ENCODE data around the gene CABP1. TPM values are rescaled to one million over a fixed set of nuclear protein-coding genes. Genes with fewer than 3 reads are reported as not detected.
A peak's percentile ranks its signal among the peaks of the same experiment; 100 is the strongest.

The CABP1 gene
- total and polyA plus RNA-seq, 9 of the 15 experiments (the other 6 are each of a cell fraction or from before 2014, with no cell fraction given): not detected

DNA sequence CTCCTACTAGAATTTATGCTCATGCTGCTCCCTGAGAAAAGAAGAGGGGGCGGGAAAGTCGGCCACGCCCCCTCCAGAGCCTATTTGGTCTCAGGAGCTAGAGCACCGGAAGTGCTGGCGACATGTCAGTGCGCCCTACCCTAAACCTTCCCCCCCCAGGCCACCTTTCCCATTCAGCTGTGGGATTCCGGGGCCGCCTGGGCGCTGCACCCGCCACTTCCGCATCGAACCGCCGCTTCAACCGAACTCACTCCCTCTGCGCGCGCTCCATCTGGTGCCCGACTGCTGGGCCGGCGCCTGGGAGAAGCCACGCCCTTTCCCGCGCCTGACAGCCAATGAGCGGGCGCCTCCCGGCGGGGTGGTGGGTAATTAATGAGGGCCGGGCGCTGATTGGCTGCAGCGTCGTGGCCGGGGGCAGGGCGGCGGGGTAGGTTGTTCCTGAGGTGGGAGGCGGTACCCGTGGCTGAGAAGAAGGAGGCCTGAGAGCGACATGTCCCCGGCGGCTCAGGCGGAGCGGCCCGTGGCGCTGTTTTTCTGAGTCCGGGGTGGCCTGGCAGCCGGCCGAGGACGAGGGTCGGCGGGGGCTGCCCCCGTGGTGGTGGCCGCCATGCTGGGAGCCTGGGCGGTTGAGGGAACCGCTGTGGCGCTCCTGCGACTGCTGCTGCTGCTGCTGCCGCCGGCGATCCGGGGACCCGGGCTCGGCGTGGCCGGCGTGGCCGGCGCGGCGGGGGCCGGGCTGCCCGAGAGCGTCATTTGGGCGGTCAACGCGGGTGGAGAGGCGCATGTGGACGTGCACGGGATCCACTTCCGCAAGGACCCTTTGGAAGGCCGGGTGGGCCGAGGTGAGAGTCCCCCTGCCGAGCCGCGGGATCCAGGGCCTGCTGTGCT, 46.5 kb downstream of the CABP1 start, which contains the start of gene MLEC (continued):
- no peak for TF ChIP-seq STAT5A (IDR thresholded peaks at IDR 0.05; ENCODE audit: borderline replicate concordance, low read length)
- TF ChIP-seq SLC30A9 (CRISPR knock-in tag; IDR thresholded peaks at IDR 0.05): no peak
- TF ChIP-seq NR1H2 (CRISPR knock-in tag; IDR thresholded peaks at IDR 0.05): no peak
- TF ChIP-seq, protein P1, sequence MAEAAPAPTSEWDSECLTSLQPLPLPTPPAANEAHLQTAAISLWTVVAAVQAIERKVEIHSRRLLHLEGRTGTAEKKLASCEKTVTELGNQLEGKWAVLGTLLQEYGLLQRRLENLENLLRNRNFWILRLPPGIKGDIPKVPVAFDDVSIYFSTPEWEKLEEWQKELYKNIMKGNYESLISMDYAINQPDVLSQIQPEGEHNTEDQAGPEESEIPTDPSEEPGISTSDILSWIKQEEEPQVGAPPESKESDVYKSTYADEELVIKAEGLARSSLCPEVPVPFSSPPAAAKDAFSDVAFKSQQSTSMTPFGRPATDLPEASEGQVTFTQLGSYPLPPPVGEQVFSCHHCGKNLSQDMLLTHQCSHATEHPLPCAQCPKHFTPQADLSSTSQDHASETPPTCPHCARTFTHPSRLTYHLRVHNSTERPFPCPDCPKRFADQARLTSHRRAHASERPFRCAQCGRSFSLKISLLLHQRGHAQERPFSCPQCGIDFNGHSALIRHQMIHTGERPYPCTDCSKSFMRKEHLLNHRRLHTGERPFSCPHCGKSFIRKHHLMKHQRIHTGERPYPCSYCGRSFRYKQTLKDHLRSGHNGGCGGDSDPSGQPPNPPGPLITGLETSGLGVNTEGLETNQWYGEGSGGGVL (CRISPR knock-in tag; IDR thresholded peaks at IDR 0.05): no peak
- TF ChIP-seq ZNF408 (CRISPR knock-in tag; IDR thresholded peaks at IDR 0.05; ENCODE audit: low read depth): no peak
- TF ChIP-seq, protein P2, sequence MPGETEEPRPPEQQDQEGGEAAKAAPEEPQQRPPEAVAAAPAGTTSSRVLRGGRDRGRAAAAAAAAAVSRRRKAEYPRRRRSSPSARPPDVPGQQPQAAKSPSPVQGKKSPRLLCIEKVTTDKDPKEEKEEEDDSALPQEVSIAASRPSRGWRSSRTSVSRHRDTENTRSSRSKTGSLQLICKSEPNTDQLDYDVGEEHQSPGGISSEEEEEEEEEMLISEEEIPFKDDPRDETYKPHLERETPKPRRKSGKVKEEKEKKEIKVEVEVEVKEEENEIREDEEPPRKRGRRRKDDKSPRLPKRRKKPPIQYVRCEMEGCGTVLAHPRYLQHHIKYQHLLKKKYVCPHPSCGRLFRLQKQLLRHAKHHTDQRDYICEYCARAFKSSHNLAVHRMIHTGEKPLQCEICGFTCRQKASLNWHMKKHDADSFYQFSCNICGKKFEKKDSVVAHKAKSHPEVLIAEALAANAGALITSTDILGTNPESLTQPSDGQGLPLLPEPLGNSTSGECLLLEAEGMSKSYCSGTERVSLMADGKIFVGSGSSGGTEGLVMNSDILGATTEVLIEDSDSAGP (CRISPR knock-in tag; IDR thresholded peaks at IDR 0.05): no peak
- no peak for TF ChIP-seq HIVEP1 (CRISPR knock-in tag; IDR thresholded peaks at IDR 0.05)
- TF ChIP-seq MECOM (CRISPR knock-in tag; IDR thresholded peaks at IDR 0.05): no peak
- TF ChIP-seq CSDE1 (IDR thresholded peaks at IDR 0.05): no peak
- TF ChIP-seq ZNF311 (CRISPR knock-in tag; IDR thresholded peaks at IDR 0.05): no peak
- TF ChIP-seq, protein P3, sequence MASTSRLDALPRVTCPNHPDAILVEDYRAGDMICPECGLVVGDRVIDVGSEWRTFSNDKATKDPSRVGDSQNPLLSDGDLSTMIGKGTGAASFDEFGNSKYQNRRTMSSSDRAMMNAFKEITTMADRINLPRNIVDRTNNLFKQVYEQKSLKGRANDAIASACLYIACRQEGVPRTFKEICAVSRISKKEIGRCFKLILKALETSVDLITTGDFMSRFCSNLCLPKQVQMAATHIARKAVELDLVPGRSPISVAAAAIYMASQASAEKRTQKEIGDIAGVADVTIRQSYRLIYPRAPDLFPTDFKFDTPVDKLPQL (IDR thresholded peaks at IDR 0.05; ENCODE audit: extremely low read depth, insufficient read length): no peak
- TF ChIP-seq, protein P4, sequence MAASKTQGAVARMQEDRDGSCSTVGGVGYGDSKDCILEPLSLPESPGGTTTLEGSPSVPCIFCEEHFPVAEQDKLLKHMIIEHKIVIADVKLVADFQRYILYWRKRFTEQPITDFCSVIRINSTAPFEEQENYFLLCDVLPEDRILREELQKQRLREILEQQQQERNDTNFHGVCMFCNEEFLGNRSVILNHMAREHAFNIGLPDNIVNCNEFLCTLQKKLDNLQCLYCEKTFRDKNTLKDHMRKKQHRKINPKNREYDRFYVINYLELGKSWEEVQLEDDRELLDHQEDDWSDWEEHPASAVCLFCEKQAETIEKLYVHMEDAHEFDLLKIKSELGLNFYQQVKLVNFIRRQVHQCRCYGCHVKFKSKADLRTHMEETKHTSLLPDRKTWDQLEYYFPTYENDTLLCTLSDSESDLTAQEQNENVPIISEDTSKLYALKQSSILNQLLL (CRISPR knock-in tag; IDR thresholded peaks at IDR 0.05; ENCODE audit: borderline replicate concordance): no peak
- peak; percentile 73 for TF ChIP-seq SUPT5H (IDR thresholded peaks at IDR 0.05)
- peak; percentile 71; the same call in 1 of the 2 replicates for TF ChIP-seq FOXP1 (CRISPR knock-in tag; IDR thresholded peaks at IDR 0.05)
- TF ChIP-seq, protein P5, sequence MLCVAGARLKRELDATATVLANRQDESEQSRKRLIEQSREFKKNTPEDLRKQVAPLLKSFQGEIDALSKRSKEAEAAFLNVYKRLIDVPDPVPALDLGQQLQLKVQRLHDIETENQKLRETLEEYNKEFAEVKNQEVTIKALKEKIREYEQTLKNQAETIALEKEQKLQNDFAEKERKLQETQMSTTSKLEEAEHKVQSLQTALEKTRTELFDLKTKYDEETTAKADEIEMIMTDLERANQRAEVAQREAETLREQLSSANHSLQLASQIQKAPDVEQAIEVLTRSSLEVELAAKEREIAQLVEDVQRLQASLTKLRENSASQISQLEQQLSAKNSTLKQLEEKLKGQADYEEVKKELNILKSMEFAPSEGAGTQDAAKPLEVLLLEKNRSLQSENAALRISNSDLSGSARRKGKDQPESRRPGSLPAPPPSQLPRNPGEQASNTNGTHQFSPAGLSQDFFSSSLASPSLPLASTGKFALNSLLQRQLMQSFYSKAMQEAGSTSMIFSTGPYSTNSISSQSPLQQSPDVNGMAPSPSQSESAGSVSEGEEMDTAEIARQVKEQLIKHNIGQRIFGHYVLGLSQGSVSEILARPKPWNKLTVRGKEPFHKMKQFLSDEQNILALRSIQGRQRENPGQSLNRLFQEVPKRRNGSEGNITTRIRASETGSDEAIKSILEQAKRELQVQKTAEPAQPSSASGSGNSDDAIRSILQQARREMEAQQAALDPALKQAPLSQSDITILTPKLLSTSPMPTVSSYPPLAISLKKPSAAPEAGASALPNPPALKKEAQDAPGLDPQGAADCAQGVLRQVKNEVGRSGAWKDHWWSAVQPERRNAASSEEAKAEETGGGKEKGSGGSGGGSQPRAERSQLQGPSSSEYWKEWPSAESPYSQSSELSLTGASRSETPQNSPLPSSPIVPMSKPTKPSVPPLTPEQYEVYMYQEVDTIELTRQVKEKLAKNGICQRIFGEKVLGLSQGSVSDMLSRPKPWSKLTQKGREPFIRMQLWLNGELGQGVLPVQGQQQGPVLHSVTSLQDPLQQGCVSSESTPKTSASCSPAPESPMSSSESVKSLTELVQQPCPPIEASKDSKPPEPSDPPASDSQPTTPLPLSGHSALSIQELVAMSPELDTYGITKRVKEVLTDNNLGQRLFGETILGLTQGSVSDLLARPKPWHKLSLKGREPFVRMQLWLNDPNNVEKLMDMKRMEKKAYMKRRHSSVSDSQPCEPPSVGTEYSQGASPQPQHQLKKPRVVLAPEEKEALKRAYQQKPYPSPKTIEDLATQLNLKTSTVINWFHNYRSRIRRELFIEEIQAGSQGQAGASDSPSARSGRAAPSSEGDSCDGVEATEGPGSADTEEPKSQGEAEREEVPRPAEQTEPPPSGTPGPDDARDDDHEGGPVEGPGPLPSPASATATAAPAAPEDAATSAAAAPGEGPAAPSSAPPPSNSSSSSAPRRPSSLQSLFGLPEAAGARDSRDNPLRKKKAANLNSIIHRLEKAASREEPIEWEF (CRISPR knock-in tag; IDR thresholded peaks at IDR 0.05): no peak
